Measurements from ENCODE around the gene LGALS12. TPM values are rescaled to one million over a fixed set of nuclear protein-coding genes. Genes with fewer than 3 reads are reported as not detected.

LGALS12 gene
- total and polyA plus RNA-seq, 2 of the 13 experiments (the other 11 are each of a cell fraction or from before 2014, with no cell fraction given) = not detected

GRCh38 chr11:63501236-63501635 lies 4.6 kb upstream of the LGALS12 start:
- DNase-seq (ENCODE audit: low spot score) = no peak
- no peak for ATAC-seq
- H3K36me3 ChIP-seq (replicated peaks in 1 of 2; ENCODE audit: control insufficient read depth in 1 of 2, insufficient read depth in 2 of 2, low read length in 2 of 2) = no peaks in the 10 kb centered on the region
- peaks cover under 1 to 7% of the 10 kb centered on the region in 2 experiments; a peak in 3 of 5 replicates for H3K27me3 ChIP-seq (ENCODE audit: control insufficient read depth in 1 of 2, insufficient read depth in 2 of 2, low read length in 2 of 2)
- TF ChIP-seq SOX13 (IDR thresholded peaks at IDR 0.05) (no peak), SOX13 (CRISPR knock-in tag; conservative IDR thresholded peaks at IDR 0.05 in 1 of 2, IDR thresholded peaks at IDR 0.05 in 1 of 2) (peak in 1 of 2 experiments; percentile 33; a peak in 1 of 4 replicates), EZH2 (conservative IDR thresholded peaks at IDR 0.05; ENCODE audit: low read depth, low read length) (no peak), TGIF2 (CRISPR knock-in tag; IDR thresholded peaks at IDR 0.05) (no peak), HNRNPUL1 (IDR thresholded peaks at IDR 0.05; ENCODE audit: low read depth, low read length) (no peak), MAFK (conservative IDR thresholded peaks at IDR 0.05 in 1 of 2, IDR thresholded peaks at IDR 0.05 in 1 of 2; ENCODE audit: low read length in 2 of 2) (no peak), ZNF549 (CRISPR knock-in tag; IDR thresholded peaks at IDR 0.05) (no peak), BCL6 (CRISPR knock-in tag; IDR thresholded peaks at IDR 0.05) (peak; percentile 74), CSRNP2 (CRISPR knock-in tag; conservative IDR thresholded peaks at IDR 0.05; ENCODE audit: low read depth) (no peak), NAIF1 (CRISPR knock-in tag; IDR thresholded peaks at IDR 0.05; ENCODE audit: borderline replicate concordance) (no peak)
- ChIA-PET CTCF (ENCODE audit: low intra/inter-chr PET ratio, low total read pairs) (no interaction called here), POLR2A (no interaction called here)
- H3K79me2 ChIP-seq (ENCODE audit: insufficient read depth, low read length) = no peaks in the 10 kb centered on the region
- no peaks in the 10 kb centered on the region for H4K20me1 ChIP-seq (ENCODE audit: insufficient read depth, low read length)
- BruUV-seq (replicated peaks) = no TSS peak
- in situ Hi-C loops (cut with HindIII; ENCODE audit: extremely low pct_ligation_motif_present, low pct_unique_long_range_greater_than_20kb) = no loop called here
- no peaks in the 10 kb centered on the region for H3K4me1 ChIP-seq (ENCODE audit: insufficient read depth, low read length)
- intact Hi-C loops (cut with micrococcal nuclease; ENCODE audit: unreplicated experiment) = no loop called here
- no peak overlapping the region for H3K4me2 ChIP-seq (ENCODE audit: low read depth, low read length)
- no peak overlapping the region for H2AFZ ChIP-seq (ENCODE audit: low read length)
- peaks cover 11% of the 10 kb centered on the region; the same call in 1 of the 2 replicates for H3K9me3 ChIP-seq (ENCODE audit: low read length)
- no peak overlapping the region for H3K27ac ChIP-seq (ENCODE audit: extremely low read length, insufficient read depth, low read length)
- H3K4me3 ChIP-seq (replicated peaks in 1 of 3; ENCODE audit: insufficient read depth in 1 of 3, low read depth in 2 of 3, low read length in 3 of 3) = no peak overlapping the region
- FAIRE-seq = no peak
- H3K9ac ChIP-seq (ENCODE audit: insufficient read depth, low read depth, low read length) = no peak overlapping the region
- 4% methylated on average over 1 of the region's 1 CpG for WGBS (ENCODE audit: low lambda C conversion rate)
